Measurements from ENCODE around the gene MLLT6. TPM values are rescaled to one million over a fixed set of nuclear protein-coding genes. Genes with fewer than 3 reads are reported as not detected.

The MLLT6 gene
- total RNA-seq, 1 donor from 2014 or later = 92.2 TPM

- intact Hi-C loops (cut with DNase I) = loop anchor here (2.0 to 5.0 kb wide), 2 partner anchors 47 to 168 kb away; partner anchors contain the start of gene LASP1
These were observed 1.1 kb upstream of the MLLT6 start for GRCh38 chr17:38703742-38704605.

GRCh38 chr17:38705523-38705802 is 390 bp downstream of the MLLT6 start:
- no peak for DNase-seq (ENCODE audit: low spot score)
- intact Hi-C loops (cut with DNase I) = loop anchor here (1.0 kb wide), 1 partner anchor 25 kb away; the partner anchor contains the start of gene CISD3

More at GRCh38 chr17:38703742-38704605, 1.1 kb upstream of the MLLT6 start:
- DNase-seq (ENCODE audit: low spot score) = peak; percentile 85

- intact Hi-C loops (cut with DNase I) = loop anchor here (1.0 to 2.0 kb wide), 2 partner anchors 24 to 29 kb away; partner anchors contain the start of gene CISD3
- DNase-seq (ENCODE audit: low spot score) = peak; percentile 83
These were observed 881 bp downstream of the MLLT6 start for GRCh38 chr17:38705803-38706504.

- intact Hi-C loops (cut with DNase I) = loop anchor here (2.0 kb wide), 1 partner anchor 30 kb away; no protein-coding TSS in a partner anchor
- no peak for DNase-seq (ENCODE audit: low spot score)
These were observed 1.6 kb downstream of the MLLT6 start for GRCh38 chr17:38706505-38707216.

- intact Hi-C loops (cut with DNase I) = loop anchor here (2.0 kb wide), 1 partner anchor 31 kb away; no protein-coding TSS in a partner anchor
- DNase-seq (ENCODE audit: low spot score) = no peak
These were observed 2.7 kb downstream of the MLLT6 start for GRCh38 chr17:38707678-38708351.

GRCh38 chr17:38709104-38709820 is 4.2 kb downstream of the MLLT6 start:
- DNase-seq (ENCODE audit: low spot score) = no peak
- intact Hi-C loops (cut with DNase I) = no loop called here

GRCh38 chr17:38709864-38710603 is 5.0 kb downstream of the MLLT6 start:
- intact Hi-C loops (cut with DNase I) = no loop called here
- DNase-seq (ENCODE audit: low spot score) = no peak

GRCh38 chr17:38710604-38710962 is 5.5 kb downstream of the MLLT6 start:
- no peak for DNase-seq (ENCODE audit: low spot score)
- intact Hi-C loops (cut with DNase I) = no loop called here

GRCh38 chr17:38710985-38711384 is 5.9 kb downstream of the MLLT6 start:
- no peak for DNase-seq (ENCODE audit: low spot score)
- intact Hi-C loops (cut with DNase I) = no loop called here

- DNase-seq (ENCODE audit: low spot score) = no peak
- intact Hi-C loops (cut with DNase I) = no loop called here
These were observed 6.9 kb downstream of the MLLT6 start for GRCh38 chr17:38711792-38712571.

GRCh38 chr17:38712593-38712992 is 7.5 kb downstream of the MLLT6 start:
- intact Hi-C loops (cut with DNase I) = no loop called here
- no peak for DNase-seq (ENCODE audit: low spot score)

- DNase-seq (ENCODE audit: low spot score) = no peak
- intact Hi-C loops (cut with DNase I) = no loop called here
These were observed 8.5 kb downstream of the MLLT6 start for GRCh38 chr17:38713456-38714075.

GRCh38 chr17:38715216-38715943 is 10.3 kb downstream of the MLLT6 start:
- DNase-seq (ENCODE audit: low spot score) = no peak
- intact Hi-C loops (cut with DNase I) = no loop called here

GRCh38 chr17:38716368-38717005 is 11.4 kb downstream of the MLLT6 start:
- intact Hi-C loops (cut with DNase I) = no loop called here
- DNase-seq (ENCODE audit: low spot score) = no peak

- no peak for DNase-seq (ENCODE audit: low spot score)
- intact Hi-C loops (cut with DNase I) = no loop called here
These were observed 12.2 kb downstream of the MLLT6 start for GRCh38 chr17:38717139-38717745.
